ENCODE measurements around the gene MYO1B. TPM values are rescaled to one million over a fixed set of nuclear protein-coding genes. Genes with fewer than 3 reads are reported as not detected.
A peak's percentile ranks its signal among the peaks of the same experiment; 100 is the strongest.

MYO1B gene
- total RNA-seq, 3 donors from 2014 or later (not counting 1 experiment from before 2014, with no cell fraction given): 0.21 to 0.80 (median 0.29) TPM

DNA sequence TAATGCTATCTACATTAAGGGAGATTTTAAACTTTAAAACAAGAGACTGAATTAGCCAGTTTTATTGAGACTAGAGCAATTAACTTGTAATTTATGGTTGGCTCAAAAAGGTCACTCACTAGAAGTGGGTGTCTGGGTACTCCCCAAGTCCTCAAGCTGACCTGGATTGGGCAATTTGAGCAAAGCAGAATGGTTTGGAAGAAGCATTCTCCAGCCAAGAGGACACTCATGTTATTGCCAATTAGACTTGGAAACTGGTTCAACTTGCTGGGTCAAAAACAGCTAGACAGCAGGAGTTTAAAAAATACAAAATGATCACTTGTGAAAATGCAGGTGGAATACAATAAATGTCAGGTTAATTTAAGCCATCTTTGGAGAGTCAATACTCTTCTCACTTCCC lies 29.5 kb upstream of the MYO1B start:
- no peaks in the 10 kb centered on the region for H3K9me3 ChIP-seq (ENCODE audit: control insufficient read depth, insufficient read depth, low read length)
- no peak overlapping the region for H3K4me3 Mint-ChIP-seq
- TF ChIP-seq CTCF (IDR thresholded peaks at IDR 0.05): no peak

DNA sequence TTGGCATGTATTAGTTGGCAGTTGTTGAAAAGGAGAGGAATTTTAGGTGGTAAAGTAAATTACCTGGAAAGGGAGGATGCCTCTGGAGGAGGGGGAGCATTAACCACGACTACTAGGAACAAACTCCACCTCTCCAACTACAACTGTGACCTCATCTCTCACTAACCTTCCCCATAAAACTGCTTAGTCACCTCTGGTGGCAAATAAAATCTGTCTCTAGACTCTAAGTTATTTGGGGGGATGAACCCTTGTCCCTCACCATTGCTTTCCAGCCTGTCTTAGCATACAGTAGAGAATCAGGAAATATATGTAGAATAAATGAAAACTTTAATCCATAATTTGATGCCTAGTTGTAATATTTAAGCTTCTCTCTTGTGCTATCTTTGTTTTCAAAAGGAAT lies 27.6 kb upstream of the MYO1B start:
- intact Hi-C loops (cut with micrococcal nuclease): no loop called here
- no CpG with 5 or more reads among the region's 1 CpG for WGBS (ENCODE audit: insufficient coverage)
- no peak for TF ChIP-seq CTCF (IDR thresholded peaks at IDR 0.05)
- peaks cover 6% of the 10 kb centered on the region for H3K36me3 Mint-ChIP-seq
- DNase-seq (no peak), ATAC-seq (no peak)
- no peak overlapping the region for H3K27ac Mint-ChIP-seq
- Histone ChIP-seq H3K9me3 (ENCODE audit: control insufficient read depth, insufficient read depth, low read length) (no peaks in the 10 kb centered on the region), H3K4me3 (ENCODE audit: low read length) (no peak overlapping the region), H3K36me3 (ENCODE audit: control insufficient read depth, insufficient read depth, low read length) (no peaks in the 10 kb centered on the region), H3K27ac (ENCODE audit: low read length) (no peak overlapping the region), H3K27me3 (ENCODE audit: control insufficient read depth, insufficient read depth, low read length) (no peaks in the 10 kb centered on the region), H3K4me1 (ENCODE audit: control insufficient read depth, insufficient read depth, low read length) (no peaks in the 10 kb centered on the region)
- peaks cover 7 to 8% of the 10 kb centered on the region in 2 donors for H3K27me3 Mint-ChIP-seq (ENCODE audit: low read depth in 2 of 2)
- H3K4me1 Mint-ChIP-seq: peaks cover 16 to 20% of the 10 kb centered on the region in 2 donors
- peaks cover 3% of the 10 kb centered on the region in 2 donors for H3K9me3 Mint-ChIP-seq
- H3K4me3 Mint-ChIP-seq: no peak overlapping the region

More for the DNA sequence above, 29.5 kb upstream of the MYO1B start:
- Mint-ChIP-seq H3K27ac (no peak overlapping the region), H3K4me1 (peaks cover 15 to 19% of the 10 kb centered on the region in 2 donors), H3K27me3 (ENCODE audit: low read depth in 2 of 2) (peaks cover 7 to 8% of the 10 kb centered on the region in 2 donors), H3K9me3 (peaks cover 5 to 9% of the 10 kb centered on the region in 2 donors), H3K36me3 (peaks cover 21% of the 10 kb centered on the region)
- ATAC-seq: no peak
- Histone ChIP-seq H3K27ac (ENCODE audit: low read length) (no peak overlapping the region), H3K4me3 (ENCODE audit: low read length) (no peak overlapping the region), H3K27me3 (ENCODE audit: control insufficient read depth, insufficient read depth, low read length) (no peaks in the 10 kb centered on the region), H3K4me1 (ENCODE audit: control insufficient read depth, insufficient read depth, low read length) (no peaks in the 10 kb centered on the region), H3K36me3 (ENCODE audit: control insufficient read depth, insufficient read depth, low read length) (no peaks in the 10 kb centered on the region)
- intact Hi-C loops (cut with micrococcal nuclease): no loop called here
- no peak for DNase-seq

- H3K36me3 Mint-ChIP-seq: no peaks in the 10 kb centered on the region
- TF ChIP-seq CTCF (IDR thresholded peaks at IDR 0.05): peak; percentile 69
- DNase-seq (peak; percentile 23 to 64), ATAC-seq (peak; percentile 68 to 86 (median 83))
- no peak overlapping the region for H3K27ac Mint-ChIP-seq
- peaks cover 0 to 3% of the 10 kb centered on the region in 2 donors for H3K9me3 Mint-ChIP-seq
- H3K4me3 Mint-ChIP-seq: no peak overlapping the region
- intact Hi-C loops (cut with micrococcal nuclease): loop anchor here (1.0 kb wide), 1 partner anchor 303 kb away; no protein-coding TSS in a partner anchor
- peaks cover 7 to 8% of the 10 kb centered on the region in 2 donors for H3K27me3 Mint-ChIP-seq (ENCODE audit: low read depth in 2 of 2)
- no peaks in the 10 kb centered on the region for H3K9me3 ChIP-seq (ENCODE audit: control insufficient read depth, insufficient read depth, low read length)
- H3K4me1 Mint-ChIP-seq: peaks cover 16 to 20% of the 10 kb centered on the region in 2 donors
- no peaks in the 10 kb centered on the region for H3K4me1 ChIP-seq (ENCODE audit: control insufficient read depth, insufficient read depth, low read length)
- no peaks in the 10 kb centered on the region for H3K36me3 ChIP-seq (ENCODE audit: control insufficient read depth, insufficient read depth, low read length)
- 43% methylated on average over 4 of the region's 5 CpGs for WGBS (ENCODE audit: insufficient coverage)
- no peak overlapping the region for H3K4me3 ChIP-seq (ENCODE audit: low read length)
- H3K27ac ChIP-seq (ENCODE audit: low read length): no peak overlapping the region
- no peaks in the 10 kb centered on the region for H3K27me3 ChIP-seq (ENCODE audit: control insufficient read depth, insufficient read depth, low read length)
Measured at GRCh38 chr2:191218292-191218898, 26.8 kb upstream of the MYO1B start.

DNA sequence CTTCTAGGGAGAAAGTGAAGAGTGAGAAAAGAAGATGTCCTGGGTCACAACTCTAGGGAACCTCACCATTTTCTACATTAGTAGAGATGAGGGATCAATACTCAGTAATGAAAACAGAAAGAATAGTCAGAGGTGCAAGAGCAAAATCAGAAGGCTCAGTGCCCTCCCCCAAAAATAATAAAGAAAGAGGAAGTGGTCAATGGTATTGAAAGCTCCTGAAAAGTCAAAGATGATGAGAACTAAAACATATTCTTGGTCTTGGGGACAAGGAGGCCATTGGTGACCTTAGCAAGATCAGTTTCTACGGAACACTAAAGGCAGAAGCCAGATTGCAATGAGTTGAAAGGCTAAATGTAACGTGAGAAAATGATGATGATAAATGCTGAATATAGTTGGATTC lies 24.5 kb upstream of the MYO1B start:
- intact Hi-C loops (cut with micrococcal nuclease): no loop called here
- Histone ChIP-seq H3K4me1 (ENCODE audit: control insufficient read depth, insufficient read depth, low read length) (no peaks in the 10 kb centered on the region), H3K9me3 (ENCODE audit: control insufficient read depth, insufficient read depth, low read length) (no peaks in the 10 kb centered on the region), H3K27ac (ENCODE audit: low read length) (no peak overlapping the region), H3K27me3 (ENCODE audit: control insufficient read depth, insufficient read depth, low read length) (no peaks in the 10 kb centered on the region), H3K4me3 (ENCODE audit: low read length) (no peak overlapping the region), H3K36me3 (ENCODE audit: control insufficient read depth, insufficient read depth, low read length) (no peaks in the 10 kb centered on the region)
- Mint-ChIP-seq H3K27me3 (ENCODE audit: low read depth in 2 of 2) (no peaks in the 10 kb centered on the region), H3K27ac (no peak overlapping the region), H3K9me3 (peaks cover 0 to 3% of the 10 kb centered on the region in 2 donors), H3K4me3 (no peak overlapping the region), H3K4me1 (peaks cover 16 to 20% of the 10 kb centered on the region in 2 donors), H3K36me3 (no peaks in the 10 kb centered on the region)
- 92% methylated on average over 2 of the region's 2 CpGs for WGBS (ENCODE audit: insufficient coverage)
- DNase-seq (no peak), ATAC-seq (no peak)
- TF ChIP-seq CTCF (IDR thresholded peaks at IDR 0.05): no peak
